Mesendoderm (in vitro differentiated cells): ENCODE data around the gene PCDHA5.
"Not testable (repeated sequence)": the region's sequence is repeated elsewhere in the genome, so short reads cannot be mapped to it uniquely, and the experiment has no call there.

ENCODE experiments used
- DNase-seq: peaks from one replicate; pipeline ENCODE4 v3.0.0; 2013
- H2AK5ac ChIP-seq: 2 replicates; pipeline ENCODE4 v1.6.1; 2013; ENCODE audit warnings: low read length, inconsistent platforms
- H2BK120ac ChIP-seq: 2 replicates; pipeline ENCODE4 v1.6.1; 2013; ENCODE audit warnings: low read depth, mild to moderate bottlenecking, low read length, moderate library complexity, mixed read lengths
- H2BK15ac ChIP-seq: replicated peaks from 2 replicates; pipeline ENCODE4 v1.6.1; 2013; ENCODE audit warnings: low read depth, mild to moderate bottlenecking, moderate library complexity
- H2BK5ac ChIP-seq: 2 replicates; pipeline ENCODE4 v1.6.1; 2013; ENCODE audit warnings: low read length, inconsistent platforms
- H3K18ac ChIP-seq: 2 replicates; pipeline ENCODE4 v1.6.1; 2013; ENCODE audit warnings: mild to moderate bottlenecking, low read length, mixed read lengths
- H3K23ac ChIP-seq: one replicate; pipeline ENCODE4 v1.6.1; 2013; ENCODE audit warnings: low read length
- H3K27ac ChIP-seq: 2 replicates; pipeline ENCODE4 v1.5.1; 2013; ENCODE audit warnings: low read depth, mild to moderate bottlenecking, inconsistent platforms, low read length, moderate library complexity
- H3K27me3 ChIP-seq: 2 replicates; pipeline ENCODE4 v1.6.1; 2013; ENCODE audit warnings: low read length, control low read depth, mild to moderate bottlenecking, inconsistent platforms; ENCODE audit not compliant: insufficient read depth, poor library complexity
- H3K36me3 ChIP-seq: 2 replicates; pipeline ENCODE4 v1.6.1; 2013; ENCODE audit warnings: low read length, inconsistent platforms; ENCODE audit not compliant: control insufficient read depth, insufficient read depth
- H3K4ac ChIP-seq: one replicate; pipeline ENCODE4 v1.6.1; 2013; ENCODE audit warnings: low read depth, mild to moderate bottlenecking, low read length, moderate library complexity
- H3K4me1 ChIP-seq: 2 replicates; pipeline ENCODE4 v1.6.1; 2013; ENCODE audit warnings: low read depth, low read length, inconsistent platforms; ENCODE audit not compliant: control insufficient read depth
- H3K4me2 ChIP-seq: 2 replicates; pipeline ENCODE4 v1.6.1; 2013; ENCODE audit warnings: low read length
- H3K4me3 ChIP-seq: 2 replicates; pipeline ENCODE4 v1.5.1; 2013; ENCODE audit warnings: mild to moderate bottlenecking, low read length
- H3K56ac ChIP-seq: one replicate; pipeline ENCODE4 v1.6.1; 2013; ENCODE audit warnings: low read length
- H3K79me1 ChIP-seq: 2 replicates; pipeline ENCODE4 v1.6.1; 2013; ENCODE audit warnings: low read length, inconsistent platforms
- H3K79me2 ChIP-seq: 2 replicates; pipeline ENCODE4 v1.6.1; 2013; ENCODE audit warnings: mild to moderate bottlenecking, low read length; ENCODE audit not compliant: control insufficient read depth, insufficient read depth
- H3K9ac ChIP-seq: 2 replicates; pipeline ENCODE4 v1.6.1; 2013; ENCODE audit warnings: low read length, inconsistent platforms
- H4K5ac ChIP-seq: one replicate; pipeline ENCODE4 v1.6.1; 2013; ENCODE audit warnings: low read length
- H4K8ac ChIP-seq: one replicate; pipeline ENCODE4 v1.6.1; 2013; ENCODE audit warnings: low read depth, mild to moderate bottlenecking, control low read depth, low read length, moderate library complexity
- WGBS: extraction: QIAGEN DNeasy Blood & Tissue Kit; methylation state at CpG from one replicate; pipeline ENCODE4 v1.1.7; 2013; ENCODE audit warnings: low lambda C conversion rate, missing lambda C conversion rate; ENCODE audit not compliant: insufficient coverage; ENCODE audit errors: extremely low coverage; 5-methylcytosine and 5-hydroxymethylcytosine counted together

PCDHA5 gene

GRCh38 chr5:140808241-140808888 is 13.0 kb upstream of the PCDHA5 start:
- H3K27ac ChIP-seq, H3K79me1 ChIP-seq, H2BK15ac ChIP-seq, H3K36me3 ChIP-seq, H4K8ac ChIP-seq, H4K5ac ChIP-seq, H3K4me3 ChIP-seq, H3K4ac ChIP-seq, H2BK120ac ChIP-seq, DNase-seq, H3K4me2 ChIP-seq, H2AK5ac ChIP-seq, H3K18ac ChIP-seq, H3K9ac ChIP-seq, H3K23ac ChIP-seq, H3K4me1 ChIP-seq, H2BK5ac ChIP-seq, H3K27me3 ChIP-seq, H3K79me2 ChIP-seq, H3K56ac ChIP-seq: not testable (repeated sequence)
- WGBS = no CpG with 5 or more reads among the region's 62 CpGs

GRCh38 chr5:140808889-140809291 is 12.5 kb upstream of the PCDHA5 start:
- Histone ChIP-seq H3K27me3 (no peaks in the 10 kb centered on the region), H2BK120ac (no peak overlapping the region), H4K5ac (no peak overlapping the region), H3K4ac (no peak overlapping the region), H3K4me1 (no peaks in the 10 kb centered on the region), H3K36me3 (no peaks in the 10 kb centered on the region), H3K79me2 (no peaks in the 10 kb centered on the region), H3K4me2 (no peak overlapping the region), H3K18ac (no peak overlapping the region), H3K9ac (no peak overlapping the region), H3K27ac (no peak overlapping the region), H3K79me1 (no peaks in the 10 kb centered on the region), H3K23ac (no peak overlapping the region), H2AK5ac (no peak overlapping the region), H2BK15ac (no peak overlapping the region), H3K56ac (no peak overlapping the region), H4K8ac (no peak overlapping the region), H2BK5ac (no peak overlapping the region), H3K4me3 (no peak overlapping the region)
- DNase-seq = no peak
- no CpG with 5 or more reads among the region's 43 CpGs for WGBS

DNA sequence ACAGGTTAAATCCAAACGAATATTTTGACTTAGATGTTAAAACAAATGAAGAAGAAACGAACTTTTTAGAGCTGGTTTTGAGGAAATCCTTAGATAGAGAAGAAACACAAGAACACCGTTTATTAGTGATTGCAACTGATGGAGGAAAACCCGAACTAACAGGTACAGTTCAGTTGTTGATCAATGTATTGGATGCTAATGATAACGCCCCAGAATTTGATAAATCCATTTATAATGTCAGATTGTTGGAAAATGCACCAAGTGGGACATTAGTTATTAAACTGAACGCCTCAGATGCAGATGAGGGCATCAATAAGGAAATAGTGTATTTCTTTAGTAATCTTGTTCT is 842 bp downstream of the PCDHA5 start:
- Histone ChIP-seq H2BK120ac (no peak overlapping the region), H2AK5ac (no peak overlapping the region), H3K9ac (no peak overlapping the region), H3K79me1 (no peaks in the 10 kb centered on the region), H4K5ac (no peak overlapping the region), H3K4me2 (no peak overlapping the region), H3K18ac (no peak overlapping the region), H3K56ac (no peak overlapping the region), H3K27ac (no peak overlapping the region), H3K36me3 (no peaks in the 10 kb centered on the region), H4K8ac (no peak overlapping the region), H3K4ac (no peak overlapping the region), H3K27me3 (no peaks in the 10 kb centered on the region), H3K79me2 (no peaks in the 10 kb centered on the region), H3K4me3 (no peak overlapping the region), H2BK5ac (no peak overlapping the region), H2BK15ac (no peak overlapping the region), H3K4me1 (no peaks in the 10 kb centered on the region), H3K23ac (no peak overlapping the region)
- no peak for DNase-seq
- WGBS = no CpG with 5 or more reads among the region's 6 CpGs

DNA sequence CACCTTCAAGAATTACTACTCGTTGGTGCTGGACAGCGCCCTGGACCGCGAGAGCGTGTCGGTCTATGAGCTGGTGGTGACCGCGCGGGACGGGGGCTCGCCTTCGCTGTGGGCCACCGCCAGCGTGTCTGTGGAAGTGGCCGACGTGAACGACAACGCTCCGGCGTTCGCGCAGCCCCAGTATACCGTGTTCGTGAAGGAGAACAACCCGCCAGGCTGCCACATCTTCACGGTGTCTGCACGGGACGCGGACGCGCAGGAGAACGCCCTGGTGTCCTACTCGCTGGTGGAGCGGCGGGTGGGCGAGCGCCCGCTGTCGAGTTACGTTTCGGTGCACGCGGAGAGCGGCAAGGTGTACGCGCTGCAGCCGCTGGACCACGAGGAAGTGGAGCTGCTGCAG is 1.6 kb downstream of the PCDHA5 start:
- not testable (repeated sequence) for H3K23ac ChIP-seq, H3K4ac ChIP-seq, H2BK120ac ChIP-seq, DNase-seq, H2BK15ac ChIP-seq, H3K4me3 ChIP-seq, H3K4me2 ChIP-seq, H3K36me3 ChIP-seq, H3K9ac ChIP-seq, H3K56ac ChIP-seq, H3K27ac ChIP-seq, H3K79me2 ChIP-seq, H3K18ac ChIP-seq, H3K79me1 ChIP-seq, H3K27me3 ChIP-seq, H4K8ac ChIP-seq, H3K4me1 ChIP-seq, H4K5ac ChIP-seq, H2BK5ac ChIP-seq, H2AK5ac ChIP-seq
- no CpG with 5 or more reads among the region's 48 CpGs for WGBS

GRCh38 chr5:140823475-140823874 is 2.1 kb downstream of the PCDHA5 start:
- H2AK5ac ChIP-seq = no peak overlapping the region
- H3K79me2 ChIP-seq = no peaks in the 10 kb centered on the region
- no peak overlapping the region for H4K5ac ChIP-seq
- no peak overlapping the region for H4K8ac ChIP-seq
- no CpG with 5 or more reads among the region's 38 CpGs for WGBS
- H2BK15ac ChIP-seq = no peak overlapping the region
- DNase-seq = no peak
- H3K18ac ChIP-seq = no peak overlapping the region
- H3K9ac ChIP-seq = no peak overlapping the region
- no peak overlapping the region for H3K23ac ChIP-seq
- no peak overlapping the region for H2BK120ac ChIP-seq
- no peaks in the 10 kb centered on the region for H3K36me3 ChIP-seq
- no peak overlapping the region for H3K4me3 ChIP-seq
- H3K27ac ChIP-seq = no peak overlapping the region
- H3K79me1 ChIP-seq = no peaks in the 10 kb centered on the region
- H3K4ac ChIP-seq = no peak overlapping the region
- H3K4me2 ChIP-seq = no peak overlapping the region
- no peaks in the 10 kb centered on the region for H3K27me3 ChIP-seq
- H3K4me1 ChIP-seq = no peaks in the 10 kb centered on the region
- no peak overlapping the region for H2BK5ac ChIP-seq
- H3K56ac ChIP-seq = no peak overlapping the region

DNA sequence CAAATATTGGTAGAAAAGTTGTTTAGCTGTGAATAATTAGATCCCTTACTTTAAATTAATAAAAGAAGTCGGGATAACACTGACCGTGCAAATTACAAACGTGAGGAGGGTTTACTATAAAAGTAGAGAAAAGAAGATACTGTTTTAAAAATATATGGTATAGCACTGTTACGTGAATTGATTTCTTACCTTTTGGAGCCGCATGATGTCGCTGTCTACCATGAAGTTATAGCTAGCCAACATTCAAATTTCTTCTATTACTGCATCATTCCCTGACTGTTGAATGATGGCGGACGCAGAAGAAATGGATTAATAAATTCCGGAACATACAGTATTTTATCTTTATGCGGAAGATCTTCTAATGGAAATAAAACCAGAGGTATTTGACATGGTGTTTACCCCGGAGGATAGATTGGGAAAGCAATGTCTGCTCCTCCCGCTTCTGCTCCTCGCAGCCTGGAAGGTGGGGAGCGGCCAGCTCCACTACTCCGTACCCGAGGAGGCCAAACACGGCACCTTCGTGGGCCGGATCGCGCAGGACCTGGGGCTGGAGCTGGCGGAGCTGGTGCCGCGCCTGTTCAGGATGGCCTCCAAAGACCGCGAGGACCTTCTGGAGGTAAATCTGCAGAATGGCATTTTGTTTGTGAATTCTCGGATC is 6.4 kb downstream of the PCDHA5 start, which contains the start of gene PCDHA6:
TSS of gene PCDHA6 (plus strand) at position 257 of the 658 bp plus-strand sequence. CDS start at position 389, 132 bp downstream.
- H3K56ac ChIP-seq = peak within 1 kb of the TSS; percentile 85
- no peaks in the 10 kb centered on the region for H3K27me3 ChIP-seq
- peak within 1 kb of the TSS; percentile 43 for H3K4me3 ChIP-seq
- no peaks in the 10 kb centered on the region for H3K79me2 ChIP-seq
- no peaks in the 10 kb centered on the region for H3K36me3 ChIP-seq
- DNase-seq = peak; percentile 21
- no peak within 1 kb of the TSS for H3K4ac ChIP-seq
- no peak within 1 kb of the TSS for H3K23ac ChIP-seq
- no peak within 1 kb of the TSS for H2AK5ac ChIP-seq
- H3K9ac ChIP-seq = peak within 1 kb of the TSS; percentile 68
- no peaks in the 10 kb centered on the region for H3K4me1 ChIP-seq
- H4K5ac ChIP-seq = no peak within 1 kb of the TSS
- no peak within 1 kb of the TSS for H4K8ac ChIP-seq
- WGBS = no CpG with 5 or more reads among the region's 27 CpGs
- H2BK15ac ChIP-seq = no peak within 1 kb of the TSS
- no peak within 1 kb of the TSS for H3K18ac ChIP-seq
- no peak within 1 kb of the TSS for H3K27ac ChIP-seq
- no peak within 1 kb of the TSS for H2BK5ac ChIP-seq
- no peak within 1 kb of the TSS for H3K4me2 ChIP-seq
- H2BK120ac ChIP-seq = no peak within 1 kb of the TSS
- no peaks in the 10 kb centered on the region for H3K79me1 ChIP-seq
